HG03135 (cell line): ENCODE results near the gene ERCC6.

Experiments
- ATAC-seq: cut with Tn5 transposase; IDR thresholded peaks from one replicate; pipeline ENCODE4 v1.9.1; 2021; ENCODE audit warnings: mild to moderate bottlenecking, moderate library complexity; ENCODE audit not compliant: unreplicated experiment

Gene ERCC6

GRCh38 chr10:49538381-49539319 lies at the start of gene ERCC6:
Gene ERCC6, minus strand, starts transcription at chr10:49539121.
- peak; percentile 87 for ATAC-seq

DNA sequence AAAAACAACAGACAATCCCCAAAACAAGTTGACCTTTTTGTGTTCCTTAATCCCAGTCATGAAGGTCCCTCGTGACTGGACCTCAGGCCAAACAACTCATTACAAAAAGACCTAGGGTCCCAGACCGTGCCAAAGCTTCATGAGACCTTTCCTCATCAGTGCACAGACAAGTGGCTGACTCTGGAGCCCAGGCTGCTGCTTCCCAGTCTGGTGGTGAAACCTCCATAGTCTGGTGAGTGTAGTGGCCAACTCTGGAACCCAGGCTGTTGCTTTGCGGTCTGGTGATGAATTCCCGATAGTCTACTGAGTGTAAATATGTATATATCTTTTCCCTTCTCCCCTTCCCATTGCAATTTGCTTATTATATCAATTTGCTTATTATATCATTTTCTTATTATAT lies 49.1 kb upstream of the ERCC6 start:
- no peak for ATAC-seq

DNA sequence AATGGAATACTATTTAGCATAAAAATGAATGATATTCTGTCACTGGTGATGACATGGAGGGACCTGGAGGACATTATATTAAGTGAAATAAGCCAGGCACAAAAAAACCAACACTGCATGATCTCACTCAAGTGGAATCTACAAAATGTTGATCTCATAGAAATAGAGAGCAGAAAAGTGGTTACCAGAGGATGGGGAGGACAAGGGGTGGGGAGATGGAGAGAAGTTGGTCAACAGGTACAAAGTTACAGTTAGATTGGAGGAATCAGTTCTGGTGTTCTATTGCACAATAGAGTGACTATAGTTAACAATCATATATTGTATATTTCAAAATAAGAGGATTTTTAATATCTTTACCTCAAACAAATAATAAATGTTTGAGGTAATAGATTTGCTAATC lies 46.5 kb upstream of the ERCC6 start:
- no peak for ATAC-seq

DNA sequence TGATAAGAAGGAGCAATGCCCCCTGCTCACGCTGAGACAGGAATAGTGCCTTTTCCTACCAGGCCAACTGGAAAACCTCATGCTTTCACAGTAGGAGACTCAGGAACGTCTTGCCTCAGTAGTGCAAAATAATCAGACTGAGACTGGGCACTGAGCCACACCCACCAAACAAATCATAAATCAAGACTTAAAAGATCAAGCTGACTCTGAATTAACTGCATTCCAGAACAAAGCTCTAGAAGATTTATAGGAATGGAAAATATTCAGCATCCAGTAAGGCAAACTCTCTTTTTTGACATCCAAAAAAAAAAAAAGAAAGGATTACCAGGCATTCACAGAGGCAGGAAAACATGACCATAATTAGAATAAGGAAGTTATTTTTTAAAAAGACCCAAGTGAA lies 40.7 kb upstream of the ERCC6 start:
- ATAC-seq, result no peak

- no peak for ATAC-seq
Observed at GRCh38 chr10:49578392-49578791, 39.5 kb upstream of the ERCC6 start.

- no peak for ATAC-seq
Observed at GRCh38 chr10:49577182-49577925, 38.4 kb upstream of the ERCC6 start.

DNA sequence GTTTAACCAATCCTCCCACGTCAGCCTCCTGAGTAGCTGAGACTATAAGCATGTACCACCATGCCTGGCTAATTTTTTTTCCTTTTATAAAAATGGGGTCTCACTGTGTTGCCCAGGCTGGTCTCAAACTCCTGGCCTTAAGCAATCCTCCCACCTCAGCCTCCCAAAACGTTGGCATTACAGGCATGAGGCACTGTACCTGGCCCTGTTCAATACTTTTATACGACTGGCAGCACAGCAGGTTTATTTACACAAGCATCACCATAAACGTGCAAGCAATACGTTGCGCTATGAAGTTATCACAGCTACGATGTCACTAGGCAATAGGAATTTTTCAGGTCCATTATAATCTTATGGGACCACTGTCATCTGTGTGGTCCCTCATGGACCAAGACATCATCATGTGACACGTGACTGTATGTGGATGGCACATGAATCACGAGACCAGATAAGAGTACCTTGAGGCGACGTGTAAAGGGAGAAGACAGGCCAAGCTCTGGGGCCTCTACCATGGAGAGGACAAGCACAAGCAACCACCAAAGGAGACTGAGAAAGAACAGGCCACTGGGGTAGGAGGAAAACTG lies 36.7 kb upstream of the ERCC6 start:
- ATAC-seq, result no peak

GRCh38 chr10:49572594-49573114 lies 33.7 kb upstream of the ERCC6 start:
- ATAC-seq, result no peak

GRCh38 chr10:49571388-49571787 lies 32.5 kb upstream of the ERCC6 start:
- ATAC-seq, result no peak

- ATAC-seq, result no peak
Observed at GRCh38 chr10:49569031-49569631, 30.2 kb upstream of the ERCC6 start.

- no peak for ATAC-seq
Observed at GRCh38 chr10:49568235-49568634, 29.3 kb upstream of the ERCC6 start.

DNA sequence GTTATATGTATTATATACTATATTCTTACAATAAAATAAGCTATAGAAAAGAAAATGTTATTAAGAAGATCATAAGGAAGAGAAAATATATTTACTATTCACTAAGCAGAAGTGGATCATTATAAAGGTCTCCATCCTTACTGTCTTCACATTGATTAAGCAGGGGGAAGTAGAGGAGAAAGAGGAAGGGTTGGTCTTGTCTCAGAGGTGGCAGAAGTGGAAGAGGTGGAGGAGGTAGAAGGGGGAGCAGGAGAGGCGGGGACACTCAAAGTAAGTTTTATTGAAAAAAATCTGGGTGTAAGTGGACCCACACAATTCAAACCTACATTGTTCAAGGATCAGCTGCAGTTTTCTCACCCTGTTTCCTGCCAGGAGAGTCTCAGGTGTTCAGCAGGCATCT lies 28.9 kb upstream of the ERCC6 start:
- no peak for ATAC-seq

DNA sequence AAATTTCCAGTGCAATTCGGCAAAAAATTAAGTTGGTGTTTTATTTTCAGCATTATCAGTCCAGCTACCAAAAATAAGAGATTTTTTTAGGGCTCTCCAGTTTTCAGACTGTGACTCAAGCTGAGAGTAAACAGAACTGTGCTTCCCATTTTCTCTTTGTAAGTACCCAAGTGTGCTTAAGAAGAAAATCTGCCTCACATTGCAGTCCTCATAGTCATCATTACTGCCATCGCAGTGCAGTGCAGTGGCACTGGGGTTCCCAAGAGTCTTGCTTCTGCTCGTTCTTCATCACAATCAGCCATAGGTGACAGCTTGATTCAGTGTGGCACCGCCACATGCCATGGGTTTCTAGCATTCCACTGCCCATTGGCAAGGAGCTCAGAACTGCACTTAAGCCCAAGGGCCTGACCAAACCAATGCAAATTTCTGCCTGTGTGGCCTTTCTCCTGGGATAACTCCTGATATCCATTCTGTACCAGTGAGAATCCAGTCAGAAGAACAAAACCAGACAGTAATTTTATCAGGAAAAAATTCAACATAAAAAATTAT lies 25.6 kb upstream of the ERCC6 start:
- no peak for ATAC-seq

DNA sequence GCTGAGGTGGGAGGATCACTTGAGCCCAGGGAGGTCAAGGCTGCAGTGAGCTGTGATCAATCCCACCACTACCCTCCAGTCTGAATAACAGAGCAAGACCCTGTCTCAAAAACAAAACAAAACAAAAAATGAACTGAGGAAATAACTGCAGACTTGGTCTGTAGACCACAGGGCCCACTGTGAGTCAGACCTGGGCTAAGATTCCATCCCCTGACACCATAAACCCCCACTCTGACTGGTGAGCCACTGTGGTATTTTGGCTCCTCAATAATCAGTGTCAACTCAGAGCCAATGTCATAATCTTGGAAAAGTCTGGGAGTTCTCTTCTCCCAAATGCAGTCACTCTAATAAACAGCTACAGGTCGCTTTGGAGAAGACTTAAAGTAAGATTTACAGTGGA lies 24.0 kb upstream of the ERCC6 start:
- no peak for ATAC-seq

GRCh38 chr10:49560526-49560925 lies 21.6 kb upstream of the ERCC6 start:
- ATAC-seq, result no peak

DNA sequence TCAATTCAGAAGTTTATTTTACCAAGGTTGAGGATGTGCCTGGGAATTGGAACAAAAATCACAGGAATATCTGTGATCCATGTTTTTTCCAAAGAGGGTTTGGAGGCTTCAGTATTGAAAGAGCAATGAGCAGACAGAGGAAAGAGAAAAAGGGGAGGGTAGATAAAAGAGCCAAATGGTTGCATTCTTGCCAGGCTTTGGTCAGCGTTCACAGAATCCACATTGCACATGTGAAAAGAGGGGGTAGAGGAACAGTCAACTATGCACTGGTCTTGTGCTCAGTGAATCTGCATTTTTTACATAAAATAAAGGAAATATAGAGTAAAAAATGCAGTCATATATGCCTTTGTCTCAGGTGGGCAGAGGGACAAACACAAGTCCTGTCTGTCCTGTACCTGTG lies 20.6 kb upstream of the ERCC6 start:
- ATAC-seq, result no peak

DNA sequence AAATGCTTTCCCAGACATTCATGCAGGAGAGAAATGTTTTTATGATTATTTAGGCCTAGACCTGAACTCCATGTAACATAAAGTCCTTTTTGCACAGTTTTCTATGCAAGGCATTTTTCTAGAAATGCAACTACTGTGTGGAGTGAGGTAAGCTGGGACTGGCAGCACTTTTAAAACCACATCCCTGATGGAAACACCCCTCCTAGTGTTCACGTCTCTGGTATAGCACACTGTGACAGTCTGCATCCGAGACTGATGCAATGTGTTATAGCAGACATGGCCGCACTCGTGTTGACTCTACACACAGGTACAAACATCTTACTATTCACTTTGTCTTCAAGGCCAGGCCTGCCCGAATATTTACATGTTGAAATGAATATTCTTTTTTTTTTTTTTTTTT lies 19.3 kb upstream of the ERCC6 start:
- no peak for ATAC-seq

GRCh38 chr10:49557681-49558080 lies 18.8 kb upstream of the ERCC6 start:
- no peak for ATAC-seq

DNA sequence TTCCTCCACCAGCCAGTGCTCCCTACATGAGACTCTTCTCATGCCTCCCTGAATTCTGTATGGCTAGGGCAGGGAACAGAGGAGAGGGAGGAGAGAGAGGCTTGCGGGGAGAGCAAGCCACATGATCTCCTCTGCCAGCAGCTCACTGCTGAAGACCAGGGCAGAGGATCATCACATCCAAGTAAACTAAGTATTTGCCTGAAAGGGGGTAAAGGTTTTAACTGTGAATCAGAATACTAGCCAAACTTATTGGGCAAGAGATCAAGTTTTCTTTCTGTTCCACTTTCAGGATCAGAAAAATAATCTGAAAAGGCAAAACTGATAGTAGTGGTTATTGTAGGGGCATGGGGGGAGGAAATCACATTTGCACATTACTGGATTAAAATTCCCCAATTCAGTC lies 17.8 kb upstream of the ERCC6 start:
- no peak for ATAC-seq

GRCh38 chr10:49552277-49552676 lies 13.4 kb upstream of the ERCC6 start:
- ATAC-seq, result no peak

DNA sequence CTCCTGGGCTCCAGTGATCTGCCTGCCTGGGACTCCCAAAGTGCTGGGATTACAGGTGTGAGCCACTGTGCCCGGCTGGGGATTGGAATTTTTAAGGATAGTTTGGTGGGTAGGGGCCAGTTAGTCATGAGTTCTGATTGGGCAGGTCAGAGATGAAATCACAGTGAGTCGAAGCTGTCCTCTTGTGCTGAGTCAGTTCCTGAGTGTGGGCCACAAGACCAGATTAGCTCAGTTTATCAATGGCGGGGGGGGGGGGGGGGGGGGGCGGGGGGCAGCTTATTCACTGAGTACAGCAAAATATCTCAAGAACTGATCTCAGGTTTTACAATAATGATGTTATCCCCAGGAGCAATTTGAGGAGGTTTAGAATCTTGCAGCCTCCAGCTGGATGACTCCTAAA lies 11.6 kb upstream of the ERCC6 start:
- ATAC-seq, result no peak
